HEK293 (cell line): ENCODE results near the gene LRSAM1.

ENCODE experiments used
- CTCF ChIA-PET: fragments of 350-600 bp; formaldehyde crosslinking; extraction: SDS; loops from one replicate; lab custom pipeline; 2021; ENCODE audit warnings: antibody characterized with exemption; lab: Yijun Ruan, JAX
- POLR2A ChIA-PET: fragments of 300-600 bp; formaldehyde crosslinking; extraction: SDS; loops from one replicate; lab custom pipeline; 2020; ENCODE audit warnings: antibody characterized with exemption, inconsistent platforms; lab: Yijun Ruan, JAX
- H3K27ac ChIP-seq: fragments of 200-500 bp; sonication (Bioruptor generic); 2 replicates; pipeline ENCODE4 v1.5.1; 2014; ENCODE audit warnings: low read depth, low read length, control low read depth, inconsistent platforms; ENCODE audit errors: extremely low read depth
- H3K36me3 ChIP-seq, 2 experiments: fragments of 200-500 bp in 1 of 2; sonication (Bioruptor generic) in 1 of 2; 1 replicate in 1 of 2; 2 replicates in 1 of 2; pipeline ENCODE4 v1.5.1; 2014 to 2017; ENCODE audit warnings: inconsistent platforms in 2 of 2, low read length in 2 of 2; ENCODE audit not compliant: control insufficient read depth in 2 of 2, insufficient read depth in 1 of 2
- H3K4me1 ChIP-seq: fragments of 200-500 bp; sonication (Bioruptor generic); 2 replicates; pipeline ENCODE4 v1.5.1; 2014; ENCODE audit warnings: mild to moderate bottlenecking, low read length, inconsistent platforms; ENCODE audit not compliant: control insufficient read depth, insufficient read depth
- H3K4me3 ChIP-seq: 2 replicates; pipeline ENCODE4 v1.5.1; 2011; ENCODE audit warnings: low read depth, mild to moderate bottlenecking, control low read depth, low read length, moderate library complexity
- H3K9me3 ChIP-seq: fragments of 200-500 bp; sonication (Bioruptor generic); 2 replicates; pipeline ENCODE4 v1.5.1; 2014; ENCODE audit warnings: low read depth, low read length, inconsistent platforms; ENCODE audit not compliant: control insufficient read depth, insufficient read depth
- HOXA7 ChIP-seq: sonication (generic); formaldehyde crosslinking; IDR thresholded peaks from 2 replicates; pipeline ENCODE4 v1.8.1; 2022; ENCODE audit warnings: missing genetic modification reagents, borderline replicate concordance
- HOXC10 ChIP-seq: sonication (generic); formaldehyde crosslinking; IDR thresholded peaks from 2 replicates; pipeline ENCODE4 v1.8.1; 2023; ENCODE audit warnings: mild to moderate bottlenecking, missing genetic modification reagents
- HOXD13 ChIP-seq: sonication (generic); formaldehyde crosslinking; IDR thresholded peaks from 2 replicates; pipeline ENCODE4 v1.8.0; 2022; ENCODE audit warnings: missing genetic modification reagents, borderline replicate concordance
- KLF10 ChIP-seq: fragments of 450-650 bp; IDR thresholded peaks from 2 replicates; pipeline ENCODE4 v1.5.1; 2018; ENCODE audit warnings: missing biosample characterization, mild to moderate bottlenecking, missing genetic modification characterization
- KLF8 ChIP-seq: fragments of 450-650 bp; formaldehyde crosslinking; IDR thresholded peaks from 2 replicates; pipeline ENCODE4 v1.5.1; 2016; ENCODE audit warnings: missing biosample characterization, missing genetic modification characterization
- MEIS1 ChIP-seq: sonication (generic); formaldehyde crosslinking; IDR thresholded peaks from 2 replicates; pipeline ENCODE4 v1.8.1; 2022; ENCODE audit warnings: missing genetic modification reagents, mild to moderate bottlenecking, borderline replicate concordance
- MZF1 ChIP-seq: fragments of 450-650 bp; formaldehyde crosslinking; IDR thresholded peaks from 2 replicates; pipeline ENCODE4 v1.5.1; 2017; ENCODE audit warnings: missing biosample characterization, missing genetic modification characterization, borderline replicate concordance
- PRDM4 ChIP-seq: fragments of 450-650 bp; formaldehyde crosslinking; IDR thresholded peaks from 2 replicates; pipeline ENCODE4 v1.5.1; 2017; ENCODE audit warnings: missing biosample characterization, missing genetic modification characterization
- YY1 ChIP-seq: fragments of 450-650 bp; formaldehyde crosslinking; IDR thresholded peaks from 2 replicates; pipeline ENCODE4 v1.5.1; 2018; ENCODE audit warnings: missing biosample characterization, missing genetic modification characterization
- ZFP3 ChIP-seq: fragments of 450-650 bp; formaldehyde crosslinking; IDR thresholded peaks from 2 replicates; pipeline ENCODE4 v1.5.1; 2016; ENCODE audit warnings: low read depth, missing biosample characterization, missing genetic modification characterization
- ZIC2 ChIP-seq: fragments of 450-650 bp; formaldehyde crosslinking; IDR thresholded peaks from 2 replicates; pipeline ENCODE4 v1.5.1; 2016; ENCODE audit warnings: missing biosample characterization, missing genetic modification characterization
- ZNF112 ChIP-seq: fragments of 450-650 bp; formaldehyde crosslinking; IDR thresholded peaks from 2 replicates; pipeline ENCODE4 v1.5.0; 2017; ENCODE audit warnings: missing biosample characterization, missing genetic modification characterization
- ZNF155 ChIP-seq: fragments of 450-650 bp; formaldehyde crosslinking; IDR thresholded peaks from 2 replicates; pipeline ENCODE4 v1.5.1; 2016; ENCODE audit warnings: missing biosample characterization, missing genetic modification characterization
- ZNF18 ChIP-seq: fragments of 450-650 bp; formaldehyde crosslinking; IDR thresholded peaks from 2 replicates; pipeline ENCODE4 v1.5.1; 2016; ENCODE audit warnings: missing biosample characterization, missing genetic modification characterization
- ZNF2 ChIP-seq: fragments of 450-650 bp; formaldehyde crosslinking; IDR thresholded peaks from 2 replicates; pipeline ENCODE4 v1.5.1; 2016; ENCODE audit warnings: missing biosample characterization, missing genetic modification characterization
- ZNF202 ChIP-seq: fragments of 450-650 bp; formaldehyde crosslinking; IDR thresholded peaks from 2 replicates; pipeline ENCODE4 v1.5.1; 2016; ENCODE audit warnings: missing biosample characterization, missing genetic modification characterization, borderline replicate concordance
- ZNF354C ChIP-seq: fragments of 450-650 bp; formaldehyde crosslinking; IDR thresholded peaks from 2 replicates; pipeline ENCODE4 v1.5.1; 2016; ENCODE audit warnings: missing biosample characterization, missing genetic modification characterization, low read depth, borderline replicate concordance
- ZNF48 ChIP-seq: fragments of 450-650 bp; formaldehyde crosslinking; IDR thresholded peaks from 2 replicates; pipeline ENCODE4 v1.5.1; 2016; ENCODE audit warnings: missing biosample characterization, missing genetic modification characterization
- ZNF501 ChIP-seq: fragments of 450-650 bp; formaldehyde crosslinking; IDR thresholded peaks from 2 replicates; pipeline ENCODE4 v1.5.1; 2016; ENCODE audit warnings: missing biosample characterization, missing genetic modification characterization
- ZNF521 ChIP-seq: fragments of 450-650 bp; formaldehyde crosslinking; IDR thresholded peaks from 2 replicates; pipeline ENCODE4 v1.5.1; 2017; ENCODE audit warnings: missing biosample characterization, mild to moderate bottlenecking, missing genetic modification characterization
- ZNF548 ChIP-seq: fragments of 450-650 bp; formaldehyde crosslinking; IDR thresholded peaks from 2 replicates; pipeline ENCODE4 v1.5.1; 2016; ENCODE audit warnings: missing biosample characterization, missing genetic modification characterization
- ZNF596 ChIP-seq: fragments of 450-650 bp; IDR thresholded peaks from 2 replicates; pipeline ENCODE4 v1.5.0; 2018; ENCODE audit warnings: missing biosample characterization, mild to moderate bottlenecking, missing genetic modification characterization, moderate library complexity
- ZNF621 ChIP-seq: fragments of 450-650 bp; formaldehyde crosslinking; IDR thresholded peaks from 2 replicates; pipeline ENCODE4 v1.5.1; 2017; ENCODE audit warnings: missing biosample characterization, missing genetic modification characterization
- ZNF670 ChIP-seq: fragments of 450-650 bp; formaldehyde crosslinking; IDR thresholded peaks from 2 replicates; pipeline ENCODE4 v1.5.1; 2016; ENCODE audit warnings: missing biosample characterization, missing genetic modification characterization, low read depth
- ZNF785 ChIP-seq: fragments of 450-650 bp; formaldehyde crosslinking; IDR thresholded peaks from 2 replicates; pipeline ENCODE4 v1.5.1; 2016; ENCODE audit warnings: missing biosample characterization, missing genetic modification characterization
- ZNF791 ChIP-seq: fragments of 450-650 bp; formaldehyde crosslinking; IDR thresholded peaks from 2 replicates; pipeline ENCODE4 v1.5.1; 2016; ENCODE audit warnings: missing biosample characterization, missing genetic modification characterization
- TF ChIP-seq, protein P1 (sequence below): fragments of 450-650 bp; formaldehyde crosslinking; IDR thresholded peaks from 2 replicates; pipeline ENCODE4; 2016; ENCODE audit warnings: missing biosample characterization, missing genetic modification characterization
- TF ChIP-seq, protein P2 (sequence below): fragments of 450-650 bp; formaldehyde crosslinking; IDR thresholded peaks from 2 replicates; pipeline ENCODE4 v1.5.1; 2016; ENCODE audit warnings: missing biosample characterization, missing genetic modification characterization
- TF ChIP-seq, protein P3 (sequence below): fragments of 450-650 bp; formaldehyde crosslinking; IDR thresholded peaks from 2 replicates; pipeline ENCODE4 v1.5.1; 2016; ENCODE audit warnings: missing biosample characterization, missing genetic modification characterization

LRSAM1 gene

GRCh38 chr9:127498298-127498697 is 47.0 kb downstream of the LRSAM1 start:
- no peak for TF ChIP-seq ZNF112 (tag by site-specific recombination)
- TF ChIP-seq, protein P1, sequence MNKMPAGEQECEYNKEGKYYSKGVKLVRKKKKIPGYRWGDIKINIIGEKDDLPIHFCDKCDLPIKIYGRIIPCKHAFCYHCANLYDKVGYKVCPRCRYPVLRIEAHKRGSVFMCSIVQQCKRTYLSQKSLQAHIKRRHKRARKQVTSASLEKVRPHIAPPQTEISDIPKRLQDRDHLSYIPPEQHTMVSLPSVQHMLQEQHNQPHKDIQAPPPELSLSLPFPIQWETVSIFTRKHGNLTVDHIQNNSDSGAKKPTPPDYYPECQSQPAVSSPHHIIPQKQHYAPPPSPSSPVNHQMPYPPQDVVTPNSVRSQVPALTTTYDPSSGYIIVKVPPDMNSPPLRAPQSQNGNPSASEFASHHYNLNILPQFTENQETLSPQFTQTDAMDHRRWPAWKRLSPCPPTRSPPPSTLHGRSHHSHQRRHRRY (tag by site-specific recombination): no peak
- TF ChIP-seq, protein P2, sequence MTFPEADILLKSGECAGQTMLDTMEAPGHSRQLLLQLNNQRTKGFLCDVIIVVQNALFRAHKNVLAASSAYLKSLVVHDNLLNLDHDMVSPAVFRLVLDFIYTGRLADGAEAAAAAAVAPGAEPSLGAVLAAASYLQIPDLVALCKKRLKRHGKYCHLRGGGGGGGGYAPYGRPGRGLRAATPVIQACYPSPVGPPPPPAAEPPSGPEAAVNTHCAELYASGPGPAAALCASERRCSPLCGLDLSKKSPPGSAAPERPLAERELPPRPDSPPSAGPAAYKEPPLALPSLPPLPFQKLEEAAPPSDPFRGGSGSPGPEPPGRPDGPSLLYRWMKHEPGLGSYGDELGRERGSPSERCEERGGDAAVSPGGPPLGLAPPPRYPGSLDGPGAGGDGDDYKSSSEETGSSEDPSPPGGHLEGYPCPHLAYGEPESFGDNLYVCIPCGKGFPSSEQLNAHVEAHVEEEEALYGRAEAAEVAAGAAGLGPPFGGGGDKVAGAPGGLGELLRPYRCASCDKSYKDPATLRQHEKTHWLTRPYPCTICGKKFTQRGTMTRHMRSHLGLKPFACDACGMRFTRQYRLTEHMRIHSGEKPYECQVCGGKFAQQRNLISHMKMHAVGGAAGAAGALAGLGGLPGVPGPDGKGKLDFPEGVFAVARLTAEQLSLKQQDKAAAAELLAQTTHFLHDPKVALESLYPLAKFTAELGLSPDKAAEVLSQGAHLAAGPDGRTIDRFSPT (tag by site-specific recombination): no peak
- no peak for TF ChIP-seq ZNF785 (tag by site-specific recombination)
- TF ChIP-seq ZNF48: no peak
- TF ChIP-seq ZNF155: no peak
- no peak for TF ChIP-seq ZNF670
- TF ChIP-seq HOXA7 (CRISPR knock-in tag): no peak
- TF ChIP-seq ZIC2 (tag by site-specific recombination): no peak
- TF ChIP-seq ZNF548 (tag by site-specific recombination): no peak
- no peak for TF ChIP-seq ZNF621 (tag by site-specific recombination)
- no peak for TF ChIP-seq ZNF202 (tag by site-specific recombination)
- TF ChIP-seq PRDM4 (tag by site-specific recombination): no peak
- Histone ChIP-seq H3K4me3 (no peak overlapping the region), H3K9me3 (no peaks in the 10 kb centered on the region), H3K36me3 (peaks cover 0 to 42% of the 10 kb centered on the region in 2 experiments; a peak in 1 of 3 replicates), H3K27ac (no peak overlapping the region), H3K4me1 (no peaks in the 10 kb centered on the region)
- ChIA-PET CTCF (interaction anchor here (0.6 to 0.7 kb wide), 2 partner anchors 87 to 112 kb away, joined by 3 to 4 read pairs; no protein-coding TSS in a partner anchor), POLR2A (no interaction called here)

- Histone ChIP-seq H3K4me1 (no peaks in the 10 kb centered on the region), H3K9me3 (no peaks in the 10 kb centered on the region), H3K4me3 (no peak overlapping the region), H3K27ac (no peak overlapping the region), H3K36me3 (peaks cover 0 to 40% of the 10 kb centered on the region in 2 experiments; a peak in 1 of 3 replicates)
- ChIA-PET CTCF (interaction anchor here (0.6 to 1.1 kb wide), 3 partner anchors 85 to 136 kb away, joined by 3 read pairs; no protein-coding TSS in a partner anchor), POLR2A (no interaction called here)
- no peak for TF ChIP-seq KLF10 (tag by site-specific recombination)
- TF ChIP-seq ZNF596 (tag by site-specific recombination): no peak
- TF ChIP-seq YY1 (tag by site-specific recombination): no peak
- TF ChIP-seq ZNF18 (tag by site-specific recombination): no peak
- TF ChIP-seq ZFP3: no peak
- TF ChIP-seq HOXC10: no peak
- no peak for TF ChIP-seq ZNF521 (tag by site-specific recombination)
- TF ChIP-seq, protein P3, sequence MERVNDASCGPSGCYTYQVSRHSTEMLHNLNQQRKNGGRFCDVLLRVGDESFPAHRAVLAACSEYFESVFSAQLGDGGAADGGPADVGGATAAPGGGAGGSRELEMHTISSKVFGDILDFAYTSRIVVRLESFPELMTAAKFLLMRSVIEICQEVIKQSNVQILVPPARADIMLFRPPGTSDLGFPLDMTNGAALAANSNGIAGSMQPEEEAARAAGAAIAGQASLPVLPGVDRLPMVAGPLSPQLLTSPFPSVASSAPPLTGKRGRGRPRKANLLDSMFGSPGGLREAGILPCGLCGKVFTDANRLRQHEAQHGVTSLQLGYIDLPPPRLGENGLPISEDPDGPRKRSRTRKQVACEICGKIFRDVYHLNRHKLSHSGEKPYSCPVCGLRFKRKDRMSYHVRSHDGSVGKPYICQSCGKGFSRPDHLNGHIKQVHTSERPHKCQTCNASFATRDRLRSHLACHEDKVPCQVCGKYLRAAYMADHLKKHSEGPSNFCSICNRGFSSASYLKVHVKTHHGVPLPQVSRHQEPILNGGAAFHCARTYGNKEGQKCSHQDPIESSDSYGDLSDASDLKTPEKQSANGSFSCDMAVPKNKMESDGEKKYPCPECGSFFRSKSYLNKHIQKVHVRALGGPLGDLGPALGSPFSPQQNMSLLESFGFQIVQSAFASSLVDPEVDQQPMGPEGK: no peak
- TF ChIP-seq ZNF112 (tag by site-specific recombination): no peak
- no peak for TF ChIP-seq ZNF2
- TF ChIP-seq MEIS1 (CRISPR knock-in tag): no peak
- TF ChIP-seq ZNF354C (tag by site-specific recombination): no peak
- no peak for TF ChIP-seq MZF1 (tag by site-specific recombination)
- TF ChIP-seq KLF8: no peak
- no peak for TF ChIP-seq HOXD13 (CRISPR knock-in tag)
- TF ChIP-seq ZNF791 (tag by site-specific recombination): no peak
- no peak for TF ChIP-seq ZNF501 (tag by site-specific recombination)
These were observed 49.1 kb downstream of the LRSAM1 start for GRCh38 chr9:127500399-127500798.
